NCI-H2029 (cell line): ENCODE results near the gene STIM1.

ENCODE experiments used
- DNase-seq: peaks from one replicate; lab custom pipeline; 2025; lab: John Stamatoyannopoulos, UW

STIM1 gene

GRCh38 chr11:3916962-3917361 lies 61.5 kb downstream of the STIM1 start:
- DNase-seq: no peak

DNA sequence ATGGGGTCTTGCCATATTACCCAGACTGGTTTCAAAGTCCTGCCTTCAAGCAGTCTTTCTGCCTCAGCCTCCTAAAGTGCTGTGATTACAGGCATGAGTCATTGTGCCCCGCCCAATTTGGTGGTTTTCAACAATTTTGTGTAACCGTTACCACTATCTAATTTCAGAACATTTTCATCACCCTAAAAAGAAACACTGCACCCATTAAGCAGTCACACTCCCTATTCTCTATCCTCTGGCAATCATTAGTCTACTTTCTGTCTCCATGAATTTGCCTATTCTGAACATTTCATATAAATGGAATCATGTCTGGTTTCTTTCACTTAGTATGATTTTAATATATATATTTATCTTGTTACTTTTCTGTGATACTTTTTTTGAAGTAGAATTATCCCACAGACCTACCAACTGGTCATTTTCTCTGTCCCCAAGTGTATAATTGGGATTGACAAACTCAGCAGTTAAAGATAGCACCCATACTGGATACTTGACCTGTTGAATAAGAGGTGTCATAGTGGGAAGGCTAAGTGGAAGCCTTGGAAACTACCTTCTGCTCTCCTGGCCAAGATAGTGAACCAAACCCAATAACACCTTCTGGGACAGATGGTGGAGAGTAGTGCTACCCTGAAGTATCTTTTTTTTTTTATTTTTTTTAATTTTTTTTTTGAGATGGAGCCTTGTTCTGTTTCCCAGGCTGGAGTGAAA lies 64.8 kb downstream of the STIM1 start:
- DNase-seq: no peak

DNA sequence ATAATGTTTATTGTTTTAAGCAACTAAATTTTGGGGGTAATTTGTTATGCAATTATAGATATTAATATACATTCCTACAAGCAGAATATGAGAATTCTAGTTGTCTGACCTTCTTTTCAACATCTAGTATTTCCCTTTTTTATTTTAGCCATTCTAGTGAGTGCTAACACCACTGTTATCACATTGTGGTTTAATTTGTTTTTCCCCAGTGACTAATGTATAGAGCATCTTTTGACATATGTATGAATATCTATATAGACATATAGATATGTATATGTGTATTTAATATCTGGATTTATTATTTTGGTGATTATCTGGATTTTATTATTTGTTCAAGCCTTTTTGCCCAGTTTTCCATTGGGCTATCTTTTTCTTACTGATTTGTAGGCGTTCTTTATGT lies 66.6 kb downstream of the STIM1 start:
- no peak for DNase-seq

DNA sequence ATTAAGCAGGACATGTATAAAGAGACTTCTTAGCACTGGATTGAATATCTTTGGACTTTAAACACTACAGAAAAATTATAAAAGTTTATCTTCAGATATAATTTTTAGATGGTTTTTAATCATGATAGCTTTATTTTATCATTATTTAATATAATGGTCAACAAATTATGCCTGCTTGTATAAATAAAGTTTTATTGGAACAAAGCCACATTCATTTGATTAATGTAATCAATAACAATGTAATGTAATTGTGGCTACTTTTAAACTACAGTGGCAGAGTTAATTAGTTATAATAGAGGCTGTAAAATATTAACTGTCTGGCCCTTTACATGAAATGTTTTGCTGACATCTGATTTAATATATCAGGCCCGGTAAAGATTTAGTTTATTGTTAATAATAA lies 70.0 kb downstream of the STIM1 start:
- no peak for DNase-seq

GRCh38 chr11:3926458-3927095 lies 71.1 kb downstream of the STIM1 start:
- no peak for DNase-seq

GRCh38 chr11:3927129-3927796 lies 71.8 kb downstream of the STIM1 start:
- no peak for DNase-seq

GRCh38 chr11:3929232-3929631 lies 73.8 kb downstream of the STIM1 start:
- peak; percentile 71 for DNase-seq

GRCh38 chr11:3929649-3930048 lies 74.2 kb downstream of the STIM1 start:
- no peak for DNase-seq

- no peak for DNase-seq
These were observed 77.2 kb downstream of the STIM1 start for GRCh38 chr11:3932698-3933097.

DNA sequence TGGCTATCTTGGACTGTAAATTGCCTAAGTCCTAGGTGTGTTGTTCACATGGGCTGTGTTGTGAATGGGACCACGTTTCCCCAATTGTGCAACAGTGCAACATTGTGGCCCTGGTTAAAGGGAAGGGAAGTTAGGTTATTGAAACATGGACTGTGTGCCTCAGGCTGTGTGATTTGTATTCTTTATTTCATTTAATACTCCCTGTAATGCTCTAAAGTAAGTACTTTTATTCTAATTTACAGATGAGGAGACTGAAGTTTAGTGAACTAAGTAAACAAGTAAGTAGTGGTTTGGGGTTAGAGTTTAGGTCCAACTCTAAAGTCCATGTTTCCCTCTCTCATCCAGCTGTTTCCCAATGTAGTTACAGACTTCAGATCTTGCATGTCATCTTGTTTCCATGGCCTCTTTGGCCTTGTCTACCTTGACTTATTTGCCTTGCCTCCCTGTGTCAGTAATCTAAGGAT lies 77.7 kb downstream of the STIM1 start:
- DNase-seq: no peak

DNA sequence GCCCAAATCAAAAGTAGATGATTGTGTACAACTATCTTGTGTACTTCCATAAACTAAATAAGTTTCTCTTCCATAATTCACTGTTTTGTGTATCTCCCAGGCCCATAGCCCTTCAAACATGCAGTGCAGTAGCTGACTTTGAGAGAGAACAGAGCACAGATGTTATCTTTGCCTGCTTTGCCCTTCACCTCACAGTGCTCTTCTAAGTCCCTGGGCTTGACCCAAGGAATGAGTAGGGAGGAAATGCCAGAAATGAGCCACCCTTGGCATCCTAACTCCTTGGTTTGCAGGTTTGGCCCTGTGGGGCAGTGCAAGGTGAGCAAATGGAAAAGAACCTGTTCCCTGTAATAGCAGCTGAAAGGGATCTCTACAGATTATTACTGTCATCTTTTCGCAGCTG lies 79.2 kb downstream of the STIM1 start:
- no peak for DNase-seq

DNA sequence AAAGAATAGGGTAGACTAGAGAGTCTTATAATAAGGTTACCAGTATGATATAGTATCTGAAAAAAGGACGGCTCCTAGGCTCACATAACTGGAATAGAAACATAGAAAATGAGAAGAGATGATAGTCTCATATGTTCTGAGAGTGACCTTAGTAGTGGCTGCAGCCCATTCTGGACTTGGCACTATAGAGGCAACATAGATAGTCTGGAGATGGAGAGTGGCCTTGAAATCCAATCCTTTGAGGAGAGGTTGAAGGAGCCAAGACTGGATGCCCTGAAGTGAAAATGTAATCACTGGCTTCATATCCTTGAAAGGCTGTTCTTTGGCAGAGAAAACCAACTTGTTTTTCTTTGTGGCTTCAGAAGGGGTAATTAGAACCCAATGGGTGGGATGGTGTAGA lies 81.1 kb downstream of the STIM1 start:
- no peak for DNase-seq

DNA sequence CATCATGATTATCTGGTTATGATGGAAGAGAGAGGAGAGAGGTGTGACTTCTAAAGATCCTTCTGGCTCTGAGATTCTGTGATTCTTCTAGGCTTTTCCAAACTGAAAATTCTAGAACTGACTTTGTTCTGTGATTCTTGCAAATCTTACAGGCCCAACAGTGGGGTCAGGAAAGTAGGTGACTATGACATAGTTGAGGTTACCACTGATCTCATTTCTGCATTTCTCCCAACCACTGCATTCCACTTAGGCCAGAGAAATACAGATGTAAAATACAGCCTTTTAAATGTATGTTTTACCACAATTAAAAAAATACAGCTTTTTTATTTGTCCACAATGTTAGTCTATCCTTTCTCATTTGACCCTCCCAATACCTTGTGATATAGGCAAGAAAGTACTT lies 83.7 kb downstream of the STIM1 start:
- DNase-seq: no peak

DNA sequence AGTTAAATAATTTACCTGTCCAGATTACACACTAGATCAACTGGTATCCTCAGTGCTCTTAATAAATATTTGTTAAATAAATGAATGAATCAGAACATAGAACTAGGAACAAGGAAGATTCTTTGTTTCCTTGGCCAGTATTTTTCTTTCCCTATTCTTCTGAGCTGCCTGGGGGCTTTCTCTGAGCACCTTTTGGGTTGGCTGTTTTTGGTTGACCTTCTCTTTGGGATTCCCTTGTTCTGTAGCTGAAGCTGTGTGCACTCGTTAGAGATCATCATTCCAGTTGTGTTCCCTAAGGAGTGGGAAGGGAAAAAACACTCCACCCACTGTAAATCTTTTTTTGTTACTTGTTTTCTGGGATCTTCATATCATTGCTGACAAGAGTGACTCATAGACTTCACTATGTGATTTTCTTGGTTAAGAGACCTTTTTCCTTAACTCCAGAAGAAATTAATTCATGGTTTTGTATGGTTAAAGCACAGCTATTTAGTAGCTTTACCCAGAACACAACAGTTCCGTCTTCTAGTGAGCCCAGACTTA lies 84.3 kb downstream of the STIM1 start:
- DNase-seq: no peak

DNA sequence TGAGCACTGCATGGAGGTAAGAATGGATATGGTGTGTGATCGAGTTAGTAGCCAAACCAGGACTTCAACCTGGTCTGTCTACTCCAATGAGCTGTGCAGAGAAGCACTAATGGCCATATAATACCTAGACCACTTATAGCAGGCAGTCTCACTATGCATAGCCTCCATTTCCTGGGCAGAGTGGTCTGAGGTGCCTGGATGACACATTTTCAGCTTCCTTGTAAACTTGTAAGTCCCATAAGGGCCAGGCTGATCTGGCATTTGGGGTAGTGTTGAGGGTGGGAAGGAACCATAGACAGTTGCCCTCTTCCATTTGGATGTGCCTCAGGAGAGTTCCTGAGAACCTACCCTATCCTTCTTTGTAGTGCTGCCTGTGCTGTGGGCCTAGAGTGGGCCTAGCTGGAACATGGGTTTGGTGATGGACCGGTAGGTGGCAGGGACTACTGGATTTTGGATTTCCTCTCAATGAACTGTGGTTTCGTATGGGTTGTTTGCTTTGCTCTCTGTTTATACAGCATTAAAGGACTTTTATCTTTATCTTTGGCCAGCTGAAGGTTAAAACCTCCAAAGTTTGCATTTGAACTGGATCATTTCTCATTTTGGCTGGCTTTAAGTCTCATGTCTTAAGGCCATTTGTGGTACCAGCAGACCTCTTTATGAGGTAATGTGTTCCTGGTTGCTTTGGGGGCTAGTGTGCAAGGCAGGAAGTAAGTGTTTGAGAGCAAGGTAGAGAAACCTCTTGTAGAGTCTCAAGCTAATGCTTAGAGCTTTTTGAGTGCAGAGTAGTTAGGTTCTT lies 86.9 kb downstream of the STIM1 start:
- peak; percentile 29 for DNase-seq

DNA sequence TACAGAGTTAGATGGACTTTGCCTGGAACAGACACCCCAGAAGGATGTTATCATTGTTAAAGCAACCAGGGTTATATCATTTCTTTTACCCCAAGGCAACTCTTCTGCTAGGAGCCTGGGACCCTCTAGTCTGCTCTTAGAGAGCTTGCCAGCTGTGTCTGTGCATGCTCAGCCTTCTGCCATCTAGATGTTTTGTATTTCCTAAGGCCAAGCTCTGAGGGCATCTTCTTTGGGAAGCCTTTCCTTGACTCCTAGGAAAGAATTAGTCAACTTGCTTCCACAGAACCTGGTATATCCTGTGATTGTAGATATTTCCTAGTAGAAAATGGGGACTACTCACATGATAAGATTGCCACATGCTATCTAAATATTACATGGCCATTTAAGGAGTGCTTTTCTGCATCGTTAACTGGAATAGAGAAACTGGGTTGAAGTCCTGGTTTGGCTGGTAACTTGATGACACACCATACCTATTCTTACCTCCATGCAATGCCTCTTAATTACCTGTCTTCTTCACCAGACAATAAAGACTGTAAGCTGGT lies 87.6 kb downstream of the STIM1 start:
- DNase-seq: peak; percentile 38

DNA sequence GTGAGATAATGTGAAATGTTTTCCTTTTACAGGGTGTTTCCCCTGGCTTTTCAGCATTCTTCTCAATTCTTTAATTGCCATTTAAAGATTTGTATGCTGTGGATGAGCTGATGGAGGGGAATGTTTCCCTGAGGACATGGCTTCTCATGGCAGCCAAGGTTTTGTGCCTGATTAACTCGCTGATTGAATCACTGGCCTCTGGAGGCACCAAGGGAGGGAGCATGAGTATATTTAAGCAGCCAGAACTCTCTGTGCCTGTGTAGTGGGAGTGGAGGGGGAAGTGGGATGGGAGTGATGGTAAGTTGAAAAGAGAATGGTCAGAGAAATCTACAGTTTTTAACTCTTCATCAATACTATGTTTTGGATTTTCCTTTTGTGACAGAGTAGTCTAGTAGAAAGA lies 88.7 kb downstream of the STIM1 start:
- DNase-seq: no peak

- no peak for DNase-seq
These were observed 91.1 kb downstream of the STIM1 start for GRCh38 chr11:3946455-3947017.

DNA sequence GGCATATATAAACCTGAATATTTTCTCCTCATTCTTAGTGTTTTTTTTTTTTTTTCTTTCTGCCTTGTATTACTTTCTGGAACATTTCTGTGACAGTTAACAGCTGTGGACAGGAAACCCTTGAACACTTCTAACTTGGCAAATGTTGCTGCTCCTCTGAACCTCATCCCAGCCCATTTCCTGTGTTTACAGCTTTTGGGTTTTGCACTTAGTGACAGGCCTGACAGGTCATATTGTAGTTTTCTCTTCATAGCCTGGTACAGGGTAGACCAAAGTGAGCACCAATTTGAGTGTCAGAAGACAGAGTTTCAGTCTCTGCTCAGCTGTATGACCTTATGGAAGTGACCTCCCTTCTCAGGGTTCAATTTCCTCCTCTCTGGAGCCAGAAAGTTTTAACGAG lies 91.6 kb downstream of the STIM1 start:
- peak; percentile 35 for DNase-seq

GRCh38 chr11:3949125-3949524 lies 93.7 kb downstream of the STIM1 start:
- no peak for DNase-seq

DNA sequence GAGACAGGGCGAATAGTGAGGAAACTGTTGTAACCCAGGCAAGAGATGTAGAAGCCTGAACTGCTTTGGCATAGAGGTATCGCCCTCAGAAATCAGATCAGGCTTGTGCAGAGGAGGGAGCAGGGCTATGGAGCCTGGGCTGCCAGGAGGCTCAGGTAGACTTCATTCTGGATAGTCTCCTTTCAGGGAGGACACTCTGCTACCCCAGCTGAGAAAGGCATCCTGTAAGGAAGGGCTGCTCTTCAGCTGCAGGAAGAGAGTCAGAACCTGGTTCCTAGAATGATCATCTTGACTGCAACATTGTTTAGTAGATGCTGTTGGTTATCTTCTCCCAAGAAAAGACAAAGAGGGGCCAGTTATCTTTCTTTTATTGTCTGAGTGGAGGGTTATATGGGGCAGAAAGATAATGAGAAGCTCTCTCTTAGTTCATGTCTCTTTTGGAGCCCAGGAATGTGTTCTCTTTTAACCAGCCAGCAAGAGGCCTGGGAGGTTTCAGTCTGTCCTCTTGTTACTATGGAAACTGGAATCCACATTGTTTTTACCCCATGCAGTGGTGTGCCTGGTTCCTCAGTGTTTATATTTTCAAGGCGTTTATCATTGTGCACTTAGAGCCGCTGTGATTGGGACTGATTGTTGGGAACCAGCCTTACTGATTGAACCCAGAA lies 95.7 kb downstream of the STIM1 start:
- DNase-seq: no peak
